Measurements from ENCODE around the gene ITPR1. TPM values are rescaled to one million over a fixed set of nuclear protein-coding genes. Genes with fewer than 3 reads are reported as not detected.

The ITPR1 gene
- total RNA-seq, 2 experiments from 2014 or later = 58.4 to 59.5 TPM

- Mint-ChIP-seq H3K4me1 (peaks cover 74% of the 10 kb centered on the region), H3K27me3 (no peaks in the 10 kb centered on the region), H3K9me3 (peaks cover 22% of the 10 kb centered on the region), H3K36me3 (peaks cover 67% of the 10 kb centered on the region), H3K27ac (peak overlapping the region; percentile 90), H3K4me3 (peak overlapping the region; percentile 63)
- DNase-seq = no peak
Observed at GRCh38 chr3:4853749-4854140, 360.6 kb downstream of the ITPR1 start.

GRCh38 chr3:4855676-4856075, 362.5 kb downstream of the ITPR1 start:
- H3K9me3 Mint-ChIP-seq = peaks cover 24% of the 10 kb centered on the region
- no peak for DNase-seq
- no peak overlapping the region for H3K4me3 Mint-ChIP-seq
- H3K36me3 Mint-ChIP-seq = peaks cover 66% of the 10 kb centered on the region
- H3K27me3 Mint-ChIP-seq = no peaks in the 10 kb centered on the region
- H3K4me1 Mint-ChIP-seq = peaks cover 58% of the 10 kb centered on the region
- H3K27ac Mint-ChIP-seq = peak overlapping the region; percentile 65

GRCh38 chr3:4856136-4856535, 363.0 kb downstream of the ITPR1 start:
- no peak for DNase-seq
- peaks cover 54% of the 10 kb centered on the region for H3K4me1 Mint-ChIP-seq
- no peak overlapping the region for H3K4me3 Mint-ChIP-seq

GRCh38 chr3:4856564-4856963, 363.4 kb downstream of the ITPR1 start:
- no peak overlapping the region for H3K27ac Mint-ChIP-seq
- H3K4me3 Mint-ChIP-seq = no peak overlapping the region
- H3K27me3 Mint-ChIP-seq = no peaks in the 10 kb centered on the region
- peaks cover 70% of the 10 kb centered on the region for H3K36me3 Mint-ChIP-seq
- H3K4me1 Mint-ChIP-seq = peaks cover 49% of the 10 kb centered on the region
- peaks cover 27% of the 10 kb centered on the region for H3K9me3 Mint-ChIP-seq
- no peak for DNase-seq

More at GRCh38 chr3:4856136-4856535, 363.0 kb downstream of the ITPR1 start:
- Mint-ChIP-seq H3K27me3 (no peaks in the 10 kb centered on the region), H3K27ac (peak overlapping the region; percentile 65), H3K36me3 (peaks cover 70% of the 10 kb centered on the region), H3K9me3 (peaks cover 25% of the 10 kb centered on the region)

- DNase-seq = no peak
- no peak overlapping the region for H3K27ac Mint-ChIP-seq
- H3K36me3 Mint-ChIP-seq = peaks cover 70% of the 10 kb centered on the region
- no peak overlapping the region for H3K4me3 Mint-ChIP-seq
- peaks cover 31% of the 10 kb centered on the region for H3K9me3 Mint-ChIP-seq
- peaks cover 46% of the 10 kb centered on the region for H3K4me1 Mint-ChIP-seq
- H3K27me3 Mint-ChIP-seq = no peaks in the 10 kb centered on the region
Observed at GRCh38 chr3:4856986-4857385, 363.8 kb downstream of the ITPR1 start.

- H3K4me3 Mint-ChIP-seq = no peak overlapping the region
- H3K27me3 Mint-ChIP-seq = no peaks in the 10 kb centered on the region
- peaks cover 43% of the 10 kb centered on the region for H3K9me3 Mint-ChIP-seq
- H3K36me3 Mint-ChIP-seq = peaks cover 77% of the 10 kb centered on the region
- no peak for DNase-seq
- no peak overlapping the region for H3K27ac Mint-ChIP-seq
- peaks cover 27% of the 10 kb centered on the region for H3K4me1 Mint-ChIP-seq
Observed at GRCh38 chr3:4859788-4860187, 366.6 kb downstream of the ITPR1 start.

- H3K36me3 Mint-ChIP-seq = peaks cover 56% of the 10 kb centered on the region
- H3K9me3 Mint-ChIP-seq = peaks cover 23% of the 10 kb centered on the region
Observed at GRCh38 chr3:4862973-4863372, 369.8 kb downstream of the ITPR1 start.

GRCh38 chr3:4864503-4864902, 371.4 kb downstream of the ITPR1 start:
- DNase-seq = no peak
- no peak overlapping the region for H3K27ac Mint-ChIP-seq
- peaks cover 23% of the 10 kb centered on the region for H3K9me3 Mint-ChIP-seq
- H3K4me3 Mint-ChIP-seq = no peak overlapping the region
- H3K4me1 Mint-ChIP-seq = peaks cover 28% of the 10 kb centered on the region
- no peaks in the 10 kb centered on the region for H3K27me3 Mint-ChIP-seq
- H3K36me3 Mint-ChIP-seq = peaks cover 48% of the 10 kb centered on the region

More at GRCh38 chr3:4862973-4863372, 369.8 kb downstream of the ITPR1 start:
- Mint-ChIP-seq H3K27ac (no peak overlapping the region), H3K27me3 (no peaks in the 10 kb centered on the region), H3K4me3 (no peak overlapping the region), H3K4me1 (peaks cover 23% of the 10 kb centered on the region)
- DNase-seq = no peak

- no peaks in the 10 kb centered on the region for H3K27me3 Mint-ChIP-seq
- DNase-seq = no peak
- H3K4me3 Mint-ChIP-seq = peak overlapping the region; percentile 29
Observed at GRCh38 chr3:4865714-4866113, 372.6 kb downstream of the ITPR1 start.

GRCh38 chr3:4866866-4867265, 373.7 kb downstream of the ITPR1 start:
- peaks cover 33% of the 10 kb centered on the region for H3K4me1 Mint-ChIP-seq
- H3K27me3 Mint-ChIP-seq = no peaks in the 10 kb centered on the region
- peaks cover 15% of the 10 kb centered on the region for H3K9me3 Mint-ChIP-seq
- peak overlapping the region; percentile 93 for H3K27ac Mint-ChIP-seq
- peaks cover 33% of the 10 kb centered on the region for H3K36me3 Mint-ChIP-seq
- H3K4me3 Mint-ChIP-seq = peak overlapping the region; percentile 83
- DNase-seq = no peak

More at GRCh38 chr3:4865714-4866113, 372.6 kb downstream of the ITPR1 start:
- Mint-ChIP-seq H3K9me3 (peaks cover 21% of the 10 kb centered on the region), H3K27ac (peak overlapping the region; percentile 57), H3K36me3 (peaks cover 43% of the 10 kb centered on the region), H3K4me1 (peaks cover 33% of the 10 kb centered on the region)

GRCh38 chr3:4877173-4877787, 384.1 kb downstream of the ITPR1 start:
- no peaks in the 10 kb centered on the region for H3K36me3 Mint-ChIP-seq
- H3K4me3 Mint-ChIP-seq = no peak overlapping the region
- H3K27ac Mint-ChIP-seq = no peak overlapping the region
- H3K4me1 Mint-ChIP-seq = peaks cover 25% of the 10 kb centered on the region
- no peaks in the 10 kb centered on the region for H3K9me3 Mint-ChIP-seq
- no peak for DNase-seq
- no peaks in the 10 kb centered on the region for H3K27me3 Mint-ChIP-seq

- Mint-ChIP-seq H3K4me1 (peaks cover 29% of the 10 kb centered on the region), H3K27ac (no peak overlapping the region), H3K9me3 (no peaks in the 10 kb centered on the region), H3K4me3 (no peak overlapping the region), H3K36me3 (no peaks in the 10 kb centered on the region), H3K27me3 (no peaks in the 10 kb centered on the region)
- DNase-seq = no peak
Observed at GRCh38 chr3:4880850-4881249, 387.7 kb downstream of the ITPR1 start.

GRCh38 chr3:4882548-4882947, 389.4 kb downstream of the ITPR1 start:
- H3K4me1 Mint-ChIP-seq = peaks cover 31% of the 10 kb centered on the region
- H3K4me3 Mint-ChIP-seq = no peak overlapping the region
- peaks cover 3% of the 10 kb centered on the region for H3K36me3 Mint-ChIP-seq
- no peak for DNase-seq
- no peaks in the 10 kb centered on the region for H3K27me3 Mint-ChIP-seq
- no peak overlapping the region for H3K27ac Mint-ChIP-seq
- no peaks in the 10 kb centered on the region for H3K9me3 Mint-ChIP-seq

GRCh38 chr3:4883011-4883410, 389.9 kb downstream of the ITPR1 start:
- Mint-ChIP-seq H3K9me3 (no peaks in the 10 kb centered on the region), H3K36me3 (peaks cover 3% of the 10 kb centered on the region), H3K4me1 (peaks cover 34% of the 10 kb centered on the region), H3K4me3 (no peak overlapping the region), H3K27me3 (no peaks in the 10 kb centered on the region), H3K27ac (no peak overlapping the region)
- no peak for DNase-seq

GRCh38 chr3:4884888-4885287, 391.7 kb downstream of the ITPR1 start:
- Mint-ChIP-seq H3K27ac (no peak overlapping the region), H3K9me3 (peaks cover 10% of the 10 kb centered on the region), H3K36me3 (peaks cover 17% of the 10 kb centered on the region), H3K4me1 (peaks cover 44% of the 10 kb centered on the region), H3K4me3 (no peak overlapping the region), H3K27me3 (no peaks in the 10 kb centered on the region)
- DNase-seq = no peak

- Mint-ChIP-seq H3K27me3 (no peaks in the 10 kb centered on the region), H3K27ac (no peak overlapping the region), H3K9me3 (peaks cover 10% of the 10 kb centered on the region), H3K4me3 (no peak overlapping the region), H3K36me3 (peaks cover 18% of the 10 kb centered on the region), H3K4me1 (peaks cover 42% of the 10 kb centered on the region)
- DNase-seq = no peak
Observed at GRCh38 chr3:4885316-4885715, 392.2 kb downstream of the ITPR1 start.
